Endothelial cell of umbilical vein (primary cell): ENCODE measurements around the gene GXYLT2. TPM values are rescaled to one million over a fixed set of nuclear protein-coding genes. Genes with fewer than 3 reads are reported as not detected.

Experiments
- BruUV-seq: library from RNA; stranded (reverse); fragments of 400-500 nt; replicated peaks from 2 replicates; lab custom pipeline; 2021; lab: Mats Ljungman, UMichigan
- CTCF ChIA-PET: fragments of 300-600, 350-600 bp; sonication (Branson Sonifier 250); formaldehyde crosslinking; loops from one replicate; lab custom pipeline; 2021; ENCODE audit warnings: antibody characterized with exemption, inconsistent platforms; lab: Charles Lee
- POLR2A ChIA-PET: fragments of 300-600, 350-600 bp; sonication (Branson Sonifier 250); formaldehyde crosslinking; loops from one replicate; lab custom pipeline; 2021; ENCODE audit warnings: antibody characterized with exemption, inconsistent platforms; lab: Charles Lee
- DNase-seq: peaks from one replicate; pipeline ENCODE4 v3.0.0-alpha.2; 2011; ENCODE audit warnings: low read depth, low spot score
- FAIRE-seq: peaks from 2 replicates; lab custom pipeline; 2011; peaks lifted over from hg19 to GRCh38; lab: Jason Lieb, UNC
- H2AFZ ChIP-seq: 2 replicates; pipeline ENCODE4 v1.6.0; 2012; ENCODE audit warnings: low read depth, low read length, control low read depth, inconsistent platforms
- H3K27ac ChIP-seq: 2 replicates; pipeline ENCODE4 v1.5.1; 2011; ENCODE audit warnings: low read depth, mild to moderate bottlenecking, control low read depth, low read length, moderate library complexity; ENCODE audit not compliant: insufficient read depth
- H3K27me3 ChIP-seq, 2 experiments: 2 replicates each; pipeline versions ENCODE4 v1.6.0 to v1.6.1; 2011; ENCODE audit warnings: low read length in 2 of 2, mixed read lengths in 1 of 2; ENCODE audit not compliant: control insufficient read depth in 2 of 2, insufficient read depth in 2 of 2
- H3K36me3 ChIP-seq, 2 experiments: 2 replicates in 1 of 2; 3 replicates in 1 of 2; pipeline ENCODE4 v1.5.1; 2011; ENCODE audit warnings: low read length in 2 of 2, mild to moderate bottlenecking in 1 of 2, moderate library complexity in 1 of 2; ENCODE audit not compliant: control insufficient read depth in 2 of 2, insufficient read depth in 2 of 2; ENCODE audit errors: extremely low read depth in 1 of 2
- H3K4me1 ChIP-seq: 3 replicates; pipeline ENCODE4 v1.5.1; 2011; ENCODE audit warnings: mild to moderate bottlenecking, low read length; ENCODE audit not compliant: control insufficient read depth, insufficient read depth; ENCODE audit errors: extremely low read depth
- H3K4me2 ChIP-seq: 2 replicates; pipeline ENCODE4 v1.6.1; 2011; ENCODE audit warnings: low read length, control low read depth, mixed read lengths; ENCODE audit not compliant: insufficient read depth
- H3K4me3 ChIP-seq, 3 experiments: fragments of 200-600 bp in 1 of 3; sonication (generic), shearing (Covaris generic) in 1 of 3; replicated peaks in 1 of 3; 2 replicates each; pipeline ENCODE4 v1.5.1; 2011 to 2016; ENCODE audit warnings: control low read depth in 3 of 3, low read length in 3 of 3, mild to moderate bottlenecking in 2 of 3, inconsistent platforms in 1 of 3, low read depth in 1 of 3, moderate library complexity in 1 of 3; ENCODE audit not compliant: insufficient read depth in 1 of 3
- H3K79me2 ChIP-seq: 2 replicates; pipeline ENCODE4 v1.6.0; 2012; ENCODE audit warnings: low read length, inconsistent platforms; ENCODE audit not compliant: control insufficient read depth, insufficient read depth
- H3K9ac ChIP-seq: replicated peaks from 2 replicates; pipeline ENCODE3; 2011; ENCODE audit warnings: low read length, control low read depth; ENCODE audit not compliant: insufficient read depth; ENCODE audit errors: extremely low read depth
- H3K9me1 ChIP-seq: replicated peaks from 3 replicates; pipeline ENCODE4 v1.6.0; 2011; ENCODE audit warnings: mild to moderate bottlenecking, low read length; ENCODE audit not compliant: control insufficient read depth, insufficient read depth; ENCODE audit errors: extremely low read depth
- H3K9me3 ChIP-seq: replicated peaks from 2 replicates; pipeline ENCODE4 v1.5.1; 2012; ENCODE audit warnings: low read length, inconsistent platforms; ENCODE audit not compliant: control insufficient read depth, insufficient read depth
- H4K20me1 ChIP-seq: replicated peaks from 2 replicates; pipeline ENCODE3; 2011; ENCODE audit warnings: mild to moderate bottlenecking, low read length; ENCODE audit not compliant: control insufficient read depth, insufficient read depth; ENCODE audit errors: extremely low read depth
- CTCF ChIP-seq, 2 donors: IDR thresholded peaks; 1 replicate in 1 of 2; 2 replicates in 1 of 2; pipeline ENCODE4 v1.5.1; 2011; ENCODE audit warnings: low read length in 2 of 2, mild to moderate bottlenecking in 2 of 2, moderate library complexity in 2 of 2, control low read depth in 1 of 2, inconsistent platforms in 1 of 2, low read depth in 1 of 2; ENCODE audit not compliant: insufficient read depth in 1 of 2; ENCODE audit errors: extremely low read depth in 1 of 2
- EZH2 ChIP-seq: IDR thresholded peaks from 2 replicates; pipeline ENCODE4 v1.6.1; 2012; ENCODE audit warnings: borderline replicate concordance, low read depth, mild to moderate bottlenecking, moderate library complexity, low read length, inconsistent platforms; ENCODE audit not compliant: severe bottlenecking
- FOS ChIP-seq: IDR thresholded peaks from 2 replicates; pipeline ENCODE4 v1.6.1; 2011; ENCODE audit warnings: mild to moderate bottlenecking, low read length, moderate library complexity, borderline replicate concordance; ENCODE audit not compliant: insufficient read depth
- GATA2 ChIP-seq: IDR thresholded peaks from 2 replicates; pipeline ENCODE4 v1.7.0; 2011; ENCODE audit warnings: low read depth, mild to moderate bottlenecking, moderate library complexity, mixed read lengths, low read length; ENCODE audit not compliant: insufficient read length, insufficient read depth
- JUN ChIP-seq: IDR thresholded peaks from 2 replicates; pipeline ENCODE4 v1.6.1; 2011; ENCODE audit warnings: borderline replicate concordance, low read depth; ENCODE audit not compliant: insufficient read length, insufficient read depth
- MYC ChIP-seq: IDR thresholded peaks from one replicate; pipeline ENCODE4 v1.6.1; 2011; ENCODE audit warnings: mild to moderate bottlenecking, low read depth, low read length
- POLR2A ChIP-seq: IDR thresholded peaks from 2 replicates; pipeline ENCODE4 v1.6.1; 2012; ENCODE audit warnings: low read depth, mild to moderate bottlenecking, control low read depth, low read length
- POLR2AphosphoS5 ChIP-seq: IDR thresholded peaks from 2 replicates; pipeline ENCODE4 v1.6.1; 2012; ENCODE audit warnings: low read depth, mild to moderate bottlenecking, control low read depth, low read length, moderate library complexity; ENCODE audit not compliant: insufficient read depth
- dilution Hi-C: fragments of 300-500 bp; cut with MboI; formaldehyde crosslinking; loops from one replicate; pipeline ENCODE4 v1.15.0; 2019; ENCODE audit warnings: low sequenced_read_pairs; ENCODE audit not compliant: extremely low pct_ligation_motif_present
- intact Hi-C: fragments of 100-400 bp; cut with micrococcal nuclease; formaldehyde crosslinking; loops from one replicate; pipeline ENCODE4 v1.10.0; 2022
- polyA plus RNA-seq, 4 experiments: library from polyadenylated mRNA; depleted of rRNA in 3 of 4; stranded (reverse) in 3 of 4; unstranded in 1 of 4; fragments of >200 nt; gene quantifications; 2 replicates each; pipeline versions ENCODE4 v1.2.1 to v1.2.3, GENCODE V29; 2011 to 2012; ENCODE audit warnings: missing spikeins in 1 of 4
- total RNA-seq: library from RNA; stranded (reverse); gene quantifications from 2 replicates; pipeline ENCODE4 v1.2.3, GENCODE V29; 2021
- TF ChIP-seq, protein P1 (sequence below): IDR thresholded peaks from 2 replicates; pipeline ENCODE4 v1.6.1; 2011; ENCODE audit not compliant: insufficient read depth, insufficient read length

Gene GXYLT2
- total and polyA plus RNA-seq, 2 donors (not counting 3 experiments of a cell fraction or from before 2014, with no cell fraction given) = 0.07 to 0.24 TPM

GRCh38 chr3:72855001-72855400, 32.8 kb upstream of the GXYLT2 start:
- H3K4me2 ChIP-seq = no peak overlapping the region
- BruUV-seq = no TSS peak
- FAIRE-seq (no peak), DNase-seq (no peak)
- H2AFZ ChIP-seq = no peak overlapping the region
- intact Hi-C loops (loop anchor here (2.0 kb wide), 1 partner anchor 68 kb away; no protein-coding TSS in a partner anchor), dilution Hi-C loops (no loop called here)
- peaks cover 2 to 5% of the 10 kb centered on the region in 2 experiments for H3K27me3 ChIP-seq
- H3K9ac ChIP-seq = no peak overlapping the region
- H3K27ac ChIP-seq = no peak overlapping the region
- H3K9me3 ChIP-seq = no peaks in the 10 kb centered on the region
- H3K9me1 ChIP-seq = no peaks in the 10 kb centered on the region
- H3K36me3 ChIP-seq = no peaks in the 10 kb centered on the region
- CTCF ChIA-PET = interaction anchor here (1.0 to 1.6 kb wide), 2 partner anchors 33 to 231 kb away, joined by 5 read pairs; partner anchors contain the start of gene GXYLT2
- H3K4me3 ChIP-seq = no peak overlapping the region
- no peaks in the 10 kb centered on the region for H3K4me1 ChIP-seq
- no peaks in the 10 kb centered on the region for H4K20me1 ChIP-seq
- H3K79me2 ChIP-seq = no peaks in the 10 kb centered on the region
- TF ChIP-seq MYC (no peak), POLR2A (no peak), JUN (no peak), CTCF (IDR thresholded peaks at IDR 0.05; ENCODE audit: extremely low read depth in 1 of 2, insufficient read depth in 1 of 2, low read depth in 1 of 2, low read length in 2 of 2) (no peak), GATA2 (no peak), EZH2 (no peak), FOS (no peak), POLR2AphosphoS5 (no peak)
- TF ChIP-seq, protein P1, sequence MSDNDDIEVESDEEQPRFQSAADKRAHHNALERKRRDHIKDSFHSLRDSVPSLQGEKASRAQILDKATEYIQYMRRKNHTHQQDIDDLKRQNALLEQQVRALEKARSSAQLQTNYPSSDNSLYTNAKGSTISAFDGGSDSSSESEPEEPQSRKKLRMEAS = no peak
- POLR2A ChIA-PET = no interaction called here
